ELF-1 (cell line): Measurements from ENCODE around the gene BLOC1S5.

ENCODE experiments used
- DNase-seq: peaks from one replicate; pipeline ENCODE4 v3.0.0-alpha.2; 2016; ENCODE audit warnings: low read depth, low spot score

BLOC1S5 gene

GRCh38 chr6:8063761-8064637, at the start of gene BLOC1S5:
Gene BLOC1S5, minus strand, starts transcription at chr6:8064389. Its CDS starts 13 bp downstream, at chr6:8064376.
- DNase-seq = peak; percentile 99

- no peak for DNase-seq
Observed at GRCh38 chr6:8113131-8113654, 49.0 kb upstream of the BLOC1S5 start.

GRCh38 chr6:8110725-8111124, 46.5 kb upstream of the BLOC1S5 start:
- no peak for DNase-seq

GRCh38 chr6:8110117-8110721, 46.0 kb upstream of the BLOC1S5 start:
- no peak for DNase-seq

- no peak for DNase-seq
Observed at GRCh38 chr6:8108759-8109539, 44.8 kb upstream of the BLOC1S5 start.

- DNase-seq = peak; percentile 23
Observed at GRCh38 chr6:8108031-8108660, 44.0 kb upstream of the BLOC1S5 start.

GRCh38 chr6:8105791-8106190, 41.6 kb upstream of the BLOC1S5 start:
- no peak for DNase-seq

GRCh38 chr6:8103726-8104125, 39.5 kb upstream of the BLOC1S5 start:
- no peak for DNase-seq

- peak; percentile 95 for DNase-seq
Observed at GRCh38 chr6:8102122-8102958, 38.2 kb upstream of the BLOC1S5 start, which contains the start of gene EEF1E1. Gene EEF1E1, minus strand, starts transcription at chr6:8102548. Its CDS starts 27 bp downstream, at chr6:8102521.

- no peak for DNase-seq
Observed at GRCh38 chr6:8100159-8100854, 36.1 kb upstream of the BLOC1S5 start.

- no peak for DNase-seq
Observed at GRCh38 chr6:8090650-8091049, 26.5 kb upstream of the BLOC1S5 start.

- no peak for DNase-seq
Observed at GRCh38 chr6:8088886-8089285, 24.7 kb upstream of the BLOC1S5 start.

- no peak for DNase-seq
Observed at GRCh38 chr6:8087870-8088754, 23.9 kb upstream of the BLOC1S5 start.

- no peak for DNase-seq
Observed at GRCh38 chr6:8086755-8087306, 22.6 kb upstream of the BLOC1S5 start.

GRCh38 chr6:8085053-8085511, 20.9 kb upstream of the BLOC1S5 start:
- DNase-seq = no peak

GRCh38 chr6:8084586-8084985, 20.4 kb upstream of the BLOC1S5 start:
- no peak for DNase-seq

- DNase-seq = no peak
Observed at GRCh38 chr6:8082954-8083858, 19.0 kb upstream of the BLOC1S5 start.
